ENCODE data around the gene CCDC197.

Gene CCDC197

DNA sequence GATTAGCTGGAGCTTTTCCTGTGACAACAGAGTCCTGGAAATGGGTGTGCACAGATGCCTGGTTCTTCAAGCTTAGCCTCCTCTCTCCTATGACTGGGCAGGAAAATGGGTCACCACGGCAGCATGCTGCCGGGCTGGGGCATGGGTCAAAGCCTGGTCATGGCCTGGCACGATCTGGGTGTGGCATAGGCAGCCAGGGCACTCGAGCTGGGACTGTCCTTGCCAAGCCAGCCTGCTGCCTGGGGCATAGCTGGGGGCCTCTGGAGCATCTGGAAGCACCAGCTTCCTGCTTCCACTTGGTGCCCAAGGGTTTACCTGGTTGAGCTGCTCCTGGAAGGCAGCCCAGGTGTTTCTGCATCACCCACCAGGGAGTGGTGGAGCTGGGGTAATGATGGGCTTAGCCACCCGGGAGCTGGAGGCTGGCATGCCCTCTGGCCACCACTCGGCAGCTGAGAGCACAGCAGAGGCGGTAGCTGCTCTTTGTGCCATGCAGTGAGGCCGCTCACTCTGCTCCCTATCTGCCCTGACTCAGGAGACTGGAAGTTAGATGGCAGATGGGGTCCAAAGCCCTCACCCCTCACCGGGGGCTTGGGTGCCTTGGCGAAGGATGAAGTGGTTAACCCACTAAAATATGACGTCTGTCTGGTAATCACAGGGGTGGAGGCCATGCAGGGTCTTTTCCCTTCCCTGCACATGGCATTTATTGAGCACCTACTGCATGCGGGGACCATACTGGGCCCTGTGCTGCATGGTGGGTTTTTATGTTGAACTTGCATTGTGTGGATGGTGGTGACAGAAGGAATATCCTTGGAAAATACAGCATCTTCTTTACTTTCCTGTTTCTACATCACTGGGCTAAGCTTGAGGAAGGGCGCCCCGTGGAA lies 30.7 kb downstream of the CCDC197 start:
- no peak for DNase-seq

DNA sequence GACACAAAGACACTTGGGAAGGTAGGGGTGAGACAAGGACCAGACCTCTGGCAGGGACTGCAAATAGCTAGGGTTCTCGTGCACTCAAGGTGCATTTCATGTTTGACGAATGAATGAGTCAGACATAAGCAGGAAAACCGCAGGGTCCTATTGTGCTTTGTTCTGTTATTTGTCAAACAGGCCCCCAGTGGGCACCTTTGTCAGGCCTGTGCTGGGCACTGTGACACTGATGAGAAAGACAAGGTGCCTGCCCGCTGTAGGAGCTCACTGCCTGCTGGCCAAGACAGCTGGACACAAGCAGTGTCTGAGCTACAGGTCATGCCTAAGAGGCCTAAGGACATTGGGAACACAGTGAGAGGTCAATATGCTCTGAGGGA lies 31.3 kb downstream of the CCDC197 start:
- DNase-seq = no peak

DNA sequence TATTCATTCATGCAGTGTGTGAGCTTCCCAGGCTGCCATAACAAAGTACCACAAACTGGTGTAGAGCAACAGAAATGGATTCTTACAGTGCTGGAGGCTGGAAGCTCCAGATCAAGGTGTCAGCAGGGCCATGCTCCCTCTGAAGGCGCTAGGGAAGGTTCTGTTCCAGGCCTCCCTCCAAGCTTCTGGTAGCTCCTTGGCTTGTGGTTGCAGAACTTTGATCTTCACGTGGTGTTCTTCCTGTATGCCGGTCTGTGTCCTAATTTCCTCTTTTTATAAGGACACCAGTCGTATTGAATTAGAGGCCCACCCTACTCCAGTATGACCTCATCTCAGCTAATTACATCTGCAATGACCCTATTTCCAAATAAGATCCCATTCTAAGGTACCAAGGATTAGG lies 32.2 kb downstream of the CCDC197 start:
- no peak for DNase-seq

DNA sequence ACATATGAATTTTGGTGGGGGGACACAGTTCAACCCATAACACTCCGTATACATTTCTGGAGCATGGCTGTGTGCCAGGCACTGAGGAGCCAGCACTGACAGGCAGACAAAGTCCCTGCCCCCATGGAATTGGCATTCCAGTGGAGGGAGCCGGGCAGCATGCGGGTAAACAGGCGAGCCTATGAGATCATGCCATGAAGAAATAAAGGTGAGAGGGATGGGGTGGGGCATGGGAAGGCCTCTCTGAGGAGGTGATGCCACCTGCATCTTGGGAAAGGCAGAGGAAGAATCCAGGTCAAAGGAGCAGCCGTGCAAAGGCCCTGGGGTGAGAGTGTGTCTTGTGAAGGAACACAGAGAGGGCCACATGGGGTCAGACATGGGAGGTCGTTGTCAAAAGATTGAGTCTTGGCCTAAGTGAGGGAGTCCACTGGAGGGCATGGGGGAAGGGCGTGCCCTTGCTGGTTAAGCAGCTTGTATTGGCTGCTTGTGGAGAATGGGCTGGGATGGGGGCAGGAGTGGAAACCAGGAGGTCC lies 32.6 kb downstream of the CCDC197 start:
- no peak for DNase-seq

DNA sequence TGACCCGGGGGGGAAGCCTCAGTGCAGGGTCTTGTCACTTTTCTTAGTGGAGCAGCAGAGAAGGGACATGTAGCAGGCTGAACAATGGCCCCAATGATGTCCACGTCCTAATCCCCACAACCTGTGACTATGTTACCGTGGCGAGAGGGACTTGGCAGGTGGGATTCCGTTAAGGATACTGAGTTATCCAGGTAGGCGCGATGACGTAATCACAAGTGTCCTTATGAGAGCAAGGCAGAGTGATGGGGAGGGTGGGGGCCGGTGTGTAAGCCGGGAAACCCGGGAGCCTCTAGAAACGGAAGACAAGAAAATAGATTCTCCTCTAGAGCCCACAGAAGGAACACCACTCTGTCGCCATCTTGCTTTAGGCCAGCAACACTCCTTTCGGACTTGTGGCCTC lies 33.5 kb downstream of the CCDC197 start:
- no peak for DNase-seq

DNA sequence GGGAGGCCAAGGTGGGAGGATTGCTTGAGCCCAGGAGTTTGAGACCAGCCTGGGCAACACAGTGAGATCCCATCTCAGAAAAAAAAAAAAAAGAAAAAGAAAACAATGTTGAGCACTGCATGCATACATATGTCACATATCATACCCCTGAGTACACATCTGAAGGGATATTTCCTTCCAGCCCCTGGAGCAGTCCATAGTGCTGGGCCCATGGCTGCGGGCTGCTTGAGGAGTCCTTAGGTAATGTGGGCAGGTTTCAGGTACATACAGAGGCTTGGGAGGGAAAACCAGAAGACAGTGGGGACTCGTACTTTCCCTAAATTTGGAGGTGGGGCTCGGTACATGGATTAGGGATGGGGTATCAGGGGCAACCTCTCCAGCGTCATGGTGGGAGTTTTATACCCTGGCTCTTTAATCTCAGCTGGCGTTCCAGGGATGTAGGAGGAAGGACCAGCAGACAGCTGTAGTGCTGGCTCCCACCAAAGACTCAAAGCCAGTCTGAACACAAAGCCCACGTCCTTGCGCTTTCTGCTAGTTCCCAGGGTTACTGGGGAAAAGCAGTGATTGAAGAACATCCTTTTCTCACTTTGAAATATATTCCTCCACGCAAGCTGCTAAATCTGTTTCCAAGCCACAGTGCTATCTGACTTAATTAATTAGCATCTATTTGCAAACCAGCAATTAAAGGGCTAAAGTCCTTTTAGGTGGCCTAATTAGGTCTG lies 34.2 kb downstream of the CCDC197 start:
- DNase-seq = no peak

DNA sequence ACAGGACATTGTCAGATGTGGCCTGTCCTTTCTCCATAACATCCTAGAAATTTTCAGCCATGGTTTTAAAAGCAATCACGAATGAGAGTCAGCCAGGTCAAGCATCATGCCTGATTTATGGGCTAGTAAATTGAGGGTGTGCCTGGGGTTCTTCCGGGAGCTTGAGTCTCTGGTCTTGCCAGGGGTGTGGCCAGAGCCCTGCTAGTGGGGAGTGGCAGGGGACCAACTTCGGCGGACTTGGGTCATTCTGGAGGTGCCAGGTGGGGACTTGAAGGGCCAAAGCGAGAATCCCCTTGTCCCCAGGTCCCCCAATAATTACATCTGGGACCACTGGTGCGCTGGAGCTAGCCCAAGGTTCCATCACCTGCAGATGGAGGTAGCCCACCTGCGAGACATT lies 34.8 kb downstream of the CCDC197 start:
- no peak for DNase-seq

DNA sequence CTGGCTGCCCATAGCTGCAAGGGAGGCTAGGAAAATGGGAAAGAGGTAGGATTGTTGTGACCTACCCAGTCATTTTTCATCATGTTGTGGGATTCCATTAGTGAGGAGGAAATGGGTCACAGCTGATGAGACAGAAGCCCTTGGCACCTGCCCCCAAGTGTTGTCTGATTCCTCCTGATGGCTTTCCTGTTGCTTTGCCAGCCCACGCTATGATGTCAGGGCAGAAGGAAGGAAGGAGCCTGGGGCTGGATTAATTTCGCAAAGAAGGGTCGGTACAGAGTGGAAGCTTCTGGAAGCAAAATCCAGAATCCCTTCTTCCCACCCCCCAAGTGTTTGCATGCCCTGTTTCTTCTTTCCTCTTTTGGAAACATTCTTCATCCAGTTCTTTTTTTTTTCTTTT lies 37.8 kb downstream of the CCDC197 start:
- DNase-seq = no peak

DNA sequence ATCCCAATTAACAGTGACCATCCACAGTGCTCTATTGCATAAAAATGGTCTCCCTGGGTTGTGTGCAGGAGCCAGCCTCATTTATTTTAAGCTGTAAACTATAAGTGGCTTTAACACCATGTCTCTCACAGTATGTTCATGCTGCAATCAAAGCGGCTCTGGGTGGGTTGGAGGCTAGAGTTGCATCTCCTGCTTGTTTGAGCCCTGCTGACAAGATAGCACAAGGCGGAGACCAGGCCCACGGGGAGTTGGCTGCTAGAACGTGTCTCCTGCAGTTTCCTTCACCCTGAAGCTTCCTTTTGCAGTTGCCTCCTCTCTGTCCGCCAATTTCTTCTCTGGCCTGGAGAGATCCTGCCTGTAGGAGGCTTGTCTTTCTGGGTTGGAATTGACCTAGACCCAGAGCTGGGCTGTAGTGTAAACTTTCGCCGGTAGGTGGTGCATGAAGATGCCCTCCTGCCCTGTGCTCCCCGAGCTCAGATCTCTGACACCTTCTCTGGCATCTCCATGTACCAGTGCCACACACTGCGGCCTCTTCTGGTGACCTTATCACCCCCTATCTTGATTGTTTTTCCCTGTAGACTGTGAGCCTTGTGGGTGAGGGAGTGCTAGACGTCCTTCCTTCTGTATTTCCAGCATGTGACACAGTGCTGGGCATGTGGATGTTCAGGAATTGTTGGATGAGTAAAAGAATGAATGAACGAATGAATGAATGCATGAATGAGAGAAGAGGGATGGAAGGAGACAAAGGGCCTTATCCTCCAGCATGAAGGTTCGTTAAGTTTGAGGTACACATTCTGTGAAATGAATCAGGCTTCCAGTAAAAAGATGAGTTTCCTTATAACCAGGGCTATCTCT lies 39.4 kb downstream of the CCDC197 start:
- DNase-seq = peak; percentile 76

DNA sequence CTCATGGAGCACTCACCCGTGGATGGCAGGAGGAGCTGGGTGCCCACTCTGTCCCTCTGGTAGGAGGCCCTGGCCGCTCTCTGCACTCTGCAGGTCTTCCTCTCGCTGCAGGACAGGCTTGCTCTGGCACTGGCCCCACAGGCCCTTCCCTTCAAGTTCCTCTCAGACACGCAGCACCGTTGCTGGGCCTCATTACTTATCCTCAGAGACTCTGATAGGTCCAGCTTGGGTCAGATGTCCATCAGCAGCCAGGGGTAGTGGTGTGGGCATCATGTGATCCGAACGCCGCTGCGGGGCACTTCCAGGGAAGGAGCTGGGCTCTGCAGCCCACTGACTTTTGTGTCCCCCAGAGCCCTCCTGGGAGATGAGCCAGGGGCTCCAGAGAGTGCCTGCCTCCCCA lies 40.9 kb downstream of the CCDC197 start:
- no peak for DNase-seq

DNA sequence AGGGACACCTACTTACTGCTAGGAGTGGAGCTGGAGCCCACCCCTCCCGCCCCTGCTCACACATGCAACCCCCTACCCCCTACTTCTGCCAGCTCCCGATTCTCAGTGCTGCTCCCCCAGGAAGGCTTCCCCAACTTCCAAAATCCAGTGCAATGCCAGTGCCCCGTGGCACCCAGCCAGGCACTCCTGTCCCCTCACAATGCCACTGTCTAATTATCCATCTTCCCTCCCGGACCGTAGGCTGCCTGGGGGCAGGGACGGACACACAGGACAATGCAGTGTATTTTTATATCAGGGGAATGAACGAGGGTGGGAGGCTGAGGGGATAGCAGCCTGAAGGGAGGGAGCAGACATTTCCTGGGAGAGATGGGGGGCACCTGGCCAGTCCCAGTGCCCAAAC lies 41.4 kb downstream of the CCDC197 start:
- no peak for DNase-seq

DNA sequence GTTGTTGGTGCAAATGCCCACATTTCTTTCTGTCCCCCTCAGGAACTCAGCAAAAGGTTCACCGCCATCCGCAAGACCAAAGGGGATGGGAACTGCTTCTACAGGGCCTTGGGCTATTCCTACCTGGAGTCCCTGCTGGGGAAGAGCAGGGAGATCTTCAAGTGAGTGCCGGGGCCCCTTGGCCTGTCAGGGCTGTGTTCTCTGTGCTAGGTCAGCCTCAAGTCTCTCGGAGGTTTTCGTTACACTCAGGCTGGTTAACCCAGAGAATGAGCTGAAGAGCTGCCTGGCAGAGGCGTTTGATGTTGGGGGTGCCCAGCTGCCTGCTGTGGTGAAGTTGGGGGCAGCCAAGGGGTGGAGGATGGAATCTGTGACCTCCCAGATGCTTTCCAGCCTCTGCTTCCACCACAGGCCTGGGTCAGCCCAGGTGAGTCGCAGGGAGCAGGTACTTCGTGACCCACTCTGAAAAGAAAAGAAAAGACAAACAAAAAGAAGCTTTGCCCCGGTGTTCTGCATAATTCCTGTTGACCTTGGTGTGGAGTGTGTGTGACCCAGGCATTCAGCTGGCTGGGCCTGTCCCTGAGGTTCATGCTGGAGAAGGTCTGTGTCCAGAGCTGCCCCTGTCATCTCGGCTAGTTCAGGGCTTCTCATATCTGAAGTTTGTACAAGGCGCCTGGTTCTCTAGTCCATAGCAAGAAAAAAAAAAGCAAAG lies 42.0 kb downstream of the CCDC197 start:
- DNase-seq = no peak

DNA sequence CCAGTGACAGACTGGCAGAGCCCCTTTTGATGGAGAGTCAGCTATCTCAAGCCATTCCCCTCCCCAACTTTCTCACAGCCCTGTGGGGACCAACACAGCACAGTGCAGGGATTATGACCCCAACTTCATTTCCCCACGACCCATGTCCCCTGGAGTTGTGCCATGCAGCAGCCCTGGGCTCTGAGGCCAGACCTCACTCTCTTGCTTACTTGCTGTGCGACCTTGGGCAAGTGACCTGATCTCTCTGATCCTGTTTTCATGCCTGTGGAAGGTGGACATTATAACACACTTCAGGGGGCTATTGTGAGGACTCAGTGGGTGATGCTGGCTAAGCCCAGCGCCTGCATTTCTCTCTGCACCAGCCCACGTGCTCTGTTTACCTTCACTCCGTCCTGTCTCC lies 43.1 kb downstream of the CCDC197 start:
- no peak for DNase-seq

DNA sequence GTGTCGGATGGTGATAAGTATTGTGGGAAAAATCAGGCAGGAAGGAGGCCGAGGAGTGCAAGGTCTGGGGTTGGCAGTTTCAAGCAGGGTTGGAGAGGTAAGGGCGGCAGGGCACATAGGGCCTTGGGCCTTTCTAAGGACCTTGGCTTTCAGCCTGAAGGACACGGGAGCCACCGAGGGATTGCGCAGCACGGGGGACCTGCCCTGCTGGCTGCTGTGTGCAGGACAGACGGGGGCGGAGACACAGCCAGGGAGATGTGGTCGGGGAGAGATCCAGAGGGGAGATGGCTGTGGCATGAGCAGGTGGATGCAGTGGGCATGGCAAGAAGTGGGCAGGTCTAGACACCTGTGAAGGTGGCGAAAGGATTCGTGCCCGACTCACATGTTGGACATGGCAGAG lies 43.7 kb downstream of the CCDC197 start:
- DNase-seq = no peak

DNA sequence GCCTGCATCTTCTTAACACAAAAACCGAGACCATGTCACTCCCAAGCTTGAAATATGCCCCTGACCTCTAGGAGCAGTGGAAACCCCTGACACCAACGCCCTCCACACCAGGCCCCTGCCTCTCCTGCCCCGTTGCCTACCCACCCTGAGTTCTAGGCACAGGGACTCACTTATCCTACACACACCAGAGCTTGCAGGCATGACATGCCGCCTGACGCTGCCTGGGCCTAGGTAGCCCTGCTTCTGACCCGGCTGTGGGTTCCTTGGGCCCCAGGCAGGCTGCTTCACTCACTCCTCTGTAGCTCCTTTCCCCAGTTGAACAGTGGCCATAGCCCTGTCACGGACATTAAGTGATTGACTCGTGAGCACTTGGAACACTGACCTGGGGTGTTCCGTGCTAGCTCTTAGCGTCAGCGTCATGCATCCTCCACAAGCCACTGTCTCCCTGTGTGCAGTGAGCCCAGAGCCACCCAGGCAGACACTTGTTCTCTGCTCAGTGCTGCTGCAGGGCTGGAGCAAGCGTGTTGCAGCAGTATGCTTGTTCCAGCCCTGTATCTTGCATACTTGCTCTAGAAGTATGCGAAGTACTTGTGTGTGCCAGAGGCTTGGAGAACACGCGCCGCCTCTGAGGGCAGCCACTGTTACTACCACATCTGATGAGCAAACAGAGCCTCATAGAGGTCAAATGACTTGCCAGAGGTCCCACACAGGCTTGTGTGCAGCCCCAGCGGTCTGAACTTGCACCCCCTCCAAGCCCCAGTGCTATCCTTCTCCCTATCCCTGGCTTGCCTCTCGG lies 44.6 kb downstream of the CCDC197 start:
- no peak for DNase-seq

DNA sequence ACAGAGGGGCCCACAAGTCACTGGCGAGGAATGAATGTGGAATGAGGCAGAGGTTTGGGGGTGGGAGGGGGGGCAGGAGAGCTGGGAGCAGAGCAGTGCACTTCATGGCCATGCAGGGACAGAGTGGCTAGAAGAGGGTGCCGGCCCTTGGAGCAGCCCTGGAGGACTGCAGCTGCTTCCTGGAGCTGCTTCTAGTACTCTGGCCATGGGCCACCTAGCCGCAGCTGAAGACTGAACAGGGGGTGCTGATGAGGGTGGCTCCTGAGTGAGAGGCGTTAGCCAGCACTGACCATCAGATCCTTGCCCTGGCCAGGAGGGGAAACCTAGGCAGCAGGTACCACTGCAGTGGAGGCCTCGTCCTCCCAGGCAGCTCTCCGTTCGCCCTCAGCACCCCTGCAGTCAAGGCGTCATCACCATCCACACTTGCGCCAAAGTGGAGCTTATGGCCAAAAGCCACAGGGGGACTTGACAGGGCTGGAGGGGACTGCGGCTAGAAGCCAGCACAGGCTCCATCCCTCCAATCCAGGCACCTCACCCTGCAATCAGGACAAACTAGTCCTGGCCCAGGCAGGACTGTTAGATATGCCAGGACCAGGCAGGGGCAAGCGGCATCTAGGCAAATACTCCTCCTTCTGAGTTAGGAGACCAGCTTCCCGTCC lies 45.5 kb downstream of the CCDC197 start:
- no peak for DNase-seq

DNA sequence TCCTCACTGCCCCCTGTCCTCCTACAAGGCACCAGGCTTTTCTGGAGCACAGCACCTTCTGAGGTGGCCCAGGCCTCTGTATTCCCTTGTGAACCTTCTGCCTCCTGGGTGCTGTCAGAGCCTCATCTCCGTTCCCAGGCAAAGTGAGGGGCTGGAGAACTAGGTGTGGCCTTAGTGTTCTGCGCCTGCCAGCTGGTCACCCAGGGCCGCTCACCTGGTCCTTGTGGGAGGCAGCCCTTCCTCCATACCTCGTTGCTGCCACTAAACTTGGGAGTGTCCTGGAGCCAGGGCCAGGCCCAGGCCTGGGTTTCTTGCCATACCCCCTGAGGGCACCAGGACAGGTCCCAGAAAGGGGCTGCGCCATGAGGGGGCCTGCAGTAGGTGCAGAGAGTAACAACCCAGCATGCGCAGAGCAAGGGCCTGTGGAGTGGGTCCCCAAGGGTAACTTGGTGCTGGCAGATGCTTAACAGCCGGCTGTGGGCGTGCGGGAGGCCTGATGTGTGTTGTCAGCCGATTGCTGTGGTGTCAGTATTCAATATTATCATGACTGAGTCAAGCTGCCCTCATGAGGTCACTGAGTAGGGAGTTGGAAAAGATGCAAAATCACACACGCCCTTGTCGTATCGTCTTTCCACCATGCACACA lies 46.1 kb downstream of the CCDC197 start:
- no peak for DNase-seq

DNA sequence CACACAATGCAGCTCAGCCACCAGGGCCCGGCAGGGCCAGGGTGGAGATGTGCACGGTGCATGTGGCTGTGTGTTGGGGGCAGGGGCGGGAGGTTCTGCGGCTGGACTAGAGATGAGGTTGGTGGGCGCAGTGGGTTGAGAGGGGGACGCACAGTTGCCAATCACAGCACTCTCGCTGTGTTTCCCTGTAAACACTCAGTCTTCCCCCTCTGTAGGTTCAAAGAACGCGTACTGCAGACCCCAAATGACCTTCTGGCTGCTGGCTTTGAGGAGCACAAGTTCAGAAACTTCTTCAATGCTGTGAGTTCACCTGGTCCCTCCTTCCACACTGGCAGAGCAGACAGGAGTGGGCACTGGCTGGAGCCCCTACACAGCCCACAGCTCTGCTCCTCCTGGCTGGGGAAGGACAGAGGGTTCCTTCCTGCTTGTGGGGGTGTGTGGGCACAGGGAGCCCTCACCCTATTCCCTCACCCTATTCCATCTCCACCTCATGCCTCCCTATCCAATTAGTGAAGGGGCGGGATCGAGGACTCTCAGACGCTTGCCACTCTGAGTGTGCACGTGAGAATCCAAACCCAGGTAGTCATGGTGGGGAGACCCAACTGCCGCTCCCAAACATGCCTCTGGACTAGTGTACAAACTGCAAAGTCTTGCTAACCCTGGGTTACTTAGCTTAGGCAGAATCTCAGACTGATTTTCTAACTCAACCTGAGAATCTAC lies 46.8 kb downstream of the CCDC197 start:
- no peak for DNase-seq

DNA sequence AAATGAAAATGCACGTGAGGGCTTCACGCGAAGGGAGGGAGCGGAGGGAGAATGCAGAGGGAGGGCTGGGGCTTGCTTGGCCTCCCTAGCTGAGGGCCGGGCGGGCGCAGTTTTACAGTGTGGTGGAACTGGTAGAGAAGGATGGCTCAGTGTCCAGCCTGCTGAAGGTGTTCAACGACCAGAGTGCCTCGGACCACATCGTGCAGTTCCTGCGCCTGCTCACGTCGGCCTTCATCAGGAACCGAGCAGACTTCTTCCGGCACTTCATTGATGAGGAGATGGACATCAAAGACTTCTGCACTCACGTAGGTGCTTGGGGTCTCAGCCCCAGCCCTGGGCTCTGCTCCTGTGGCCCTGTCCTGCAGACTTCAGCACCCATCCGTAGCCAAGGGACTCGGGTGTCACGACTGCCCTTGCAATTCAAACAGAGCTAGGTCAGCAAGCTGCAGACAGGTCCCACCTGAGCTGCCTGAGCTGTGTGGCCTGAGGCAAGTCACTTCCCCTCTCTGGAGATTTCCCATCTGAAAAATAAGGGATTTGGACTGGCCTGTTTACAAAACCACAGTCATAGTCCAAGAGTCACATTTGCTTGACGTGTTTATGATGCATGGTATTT lies 47.5 kb downstream of the CCDC197 start:
- DNase-seq = no peak

Measured in activated CD4-positive, CD25-positive, alpha-beta regulatory T cell treated with anti-CD3 and anti-CD28 coated beads, Interleukin-2, amount 50 U/mL, for 72 hours (primary cell).